Keratinocyte (primary cell): ENCODE measurements around the gene ZNF839. TPM values are rescaled to one million over a fixed set of nuclear protein-coding genes. Genes with fewer than 3 reads are reported as not detected.
A peak's percentile ranks its signal among the peaks of the same experiment; 100 is the strongest.

ENCODE experiments used
- DNase-seq: peaks from one replicate; pipeline ENCODE4 v3.0.0-alpha.2; 2011; ENCODE audit warnings: low read depth, missing footprints, low spot score
- FAIRE-seq: peaks from 2 replicates; lab custom pipeline; 2011; peaks lifted over from hg19 to GRCh38; lab: Jason Lieb, UNC
- H2AFZ ChIP-seq: 2 replicates; pipeline ENCODE4 v1.6.0; 2012; ENCODE audit warnings: low read length, control low read depth, inconsistent platforms; ENCODE audit not compliant: control insufficient read depth
- H3K27ac ChIP-seq: 2 replicates; pipeline ENCODE4 v1.5.1; 2011; ENCODE audit warnings: low read length; ENCODE audit not compliant: control insufficient read depth, insufficient read depth
- H3K27me3 ChIP-seq: 3 replicates; pipeline ENCODE4 v1.6.0; 2011; ENCODE audit warnings: low read length; ENCODE audit not compliant: control insufficient read depth, insufficient read depth; ENCODE audit errors: extremely low read depth
- H3K36me3 ChIP-seq, 2 experiments: 2 replicates in 1 of 2; 3 replicates in 1 of 2; pipeline ENCODE4 v1.5.1; 2011; ENCODE audit warnings: low read length in 2 of 2, mild to moderate bottlenecking in 1 of 2; ENCODE audit not compliant: control insufficient read depth in 2 of 2, insufficient read depth in 2 of 2; ENCODE audit errors: extremely low read depth in 1 of 2
- H3K4me1 ChIP-seq: 3 replicates; pipeline ENCODE4 v1.5.1; 2011; ENCODE audit warnings: low read length; ENCODE audit not compliant: control insufficient read depth, insufficient read depth; ENCODE audit errors: extremely low read depth
- H3K4me2 ChIP-seq: 3 replicates; pipeline ENCODE4 v1.6.0; 2011; ENCODE audit warnings: low read depth, low read length; ENCODE audit not compliant: control insufficient read depth, insufficient read depth; ENCODE audit errors: extremely low read depth
- H3K4me3 ChIP-seq, 3 experiments: fragments of 200-600 bp in 1 of 3; sonication (generic) in 1 of 3; 2 replicates in 2 of 3; 3 replicates in 1 of 3; pipeline ENCODE4 v1.5.1; 2011 to 2016; ENCODE audit warnings: low read length in 3 of 3, mild to moderate bottlenecking in 3 of 3, control low read depth in 2 of 3, inconsistent platforms in 1 of 3, low read depth in 1 of 3, mixed read lengths in 1 of 3, mixed run types in 1 of 3, moderate library complexity in 1 of 3; ENCODE audit not compliant: control insufficient read depth in 2 of 3, insufficient read depth in 2 of 3; ENCODE audit errors: extremely low read depth in 1 of 3
- H3K79me2 ChIP-seq: 2 replicates; pipeline ENCODE4 v1.6.0; 2012; ENCODE audit warnings: low read length; ENCODE audit not compliant: control insufficient read depth, insufficient read depth
- H3K9ac ChIP-seq: 3 replicates; pipeline ENCODE4 v1.6.0; 2011; ENCODE audit warnings: low read length; ENCODE audit not compliant: control insufficient read depth, insufficient read depth; ENCODE audit errors: extremely low read depth
- H3K9me1 ChIP-seq: 3 replicates; pipeline ENCODE4 v1.6.0; 2011; ENCODE audit warnings: low read length; ENCODE audit not compliant: control insufficient read depth, insufficient read depth; ENCODE audit errors: extremely low read depth
- H3K9me3 ChIP-seq: 2 replicates; pipeline ENCODE4 v1.5.1; 2012; ENCODE audit warnings: low read depth, low read length; ENCODE audit not compliant: control insufficient read depth
- H4K20me1 ChIP-seq: 3 replicates; pipeline ENCODE4 v1.6.0; 2011; ENCODE audit warnings: low read length; ENCODE audit not compliant: control insufficient read depth, insufficient read depth; ENCODE audit errors: extremely low read depth
- CTCF ChIP-seq, 3 experiments: IDR thresholded peaks in 1 of 3; conservative IDR thresholded peaks in 1 of 3; optimal IDR thresholded peaks in 1 of 3; 2 replicates in 2 of 3; 3 replicates in 1 of 3; pipeline versions ENCODE3 to v1.5.1; 2011; ENCODE audit warnings: low read length in 3 of 3, mild to moderate bottlenecking in 3 of 3, moderate library complexity in 2 of 3, control low read depth in 1 of 3, inconsistent platforms in 1 of 3; ENCODE audit not compliant: insufficient read depth in 2 of 3; ENCODE audit errors: extremely low read depth in 1 of 3
- EZH2 ChIP-seq: IDR thresholded peaks from one replicate; pipeline ENCODE4 v1.6.1; 2012; ENCODE audit warnings: inconsistent platforms, mild to moderate bottlenecking, low read length, moderate library complexity
- dilution Hi-C: fragments of 300-500 bp; cut with MboI; formaldehyde crosslinking; loops from one replicate; pipeline ENCODE4 v1.7.0; 2020; ENCODE audit warnings: low sequenced_read_pairs; ENCODE audit not compliant: extremely low pct_ligation_motif_present
- polyA plus RNA-seq, 5 experiments: library from polyadenylated mRNA; depleted of rRNA in 3 of 5; stranded (reverse) in 3 of 5; stranded (forward) in 1 of 5; unstranded in 1 of 5; fragments of >200 nt; gene quantifications; 1 replicate in 1 of 5; 2 replicates in 3 of 5; 3 replicates in 1 of 5; pipeline versions ENCODE4 v1.2.1 to v1.2.3, GENCODE V29; 2011 to 2012; ENCODE audit warnings: missing spikeins in 2 of 5, low read depth in 1 of 5, low replicate concordance in 1 of 5

ZNF839 gene
- polyA plus RNA-seq, 1 donor (not counting 4 experiments of a cell fraction or from before 2014, with no cell fraction given): 11.0 TPM

GRCh38 chr14:102320033-102320660 is 601 bp downstream of the ZNF839 start:
- Histone ChIP-seq H3K36me3 (peaks cover 2 to 4% of the 10 kb centered on the region in 2 experiments), H3K4me3 (peak overlapping the region; percentile 83 to 94 (median 88)), H2AFZ (peak overlapping the region; percentile 78), H3K79me2 (peaks cover 9% of the 10 kb centered on the region), H3K9me3 (no peaks in the 10 kb centered on the region), H3K4me2 (peak overlapping the region; percentile 96), H4K20me1 (no peaks in the 10 kb centered on the region), H3K27me3 (no peaks in the 10 kb centered on the region), H3K9ac (peak overlapping the region; percentile 88), H3K27ac (peak overlapping the region; percentile 87), H3K9me1 (no peaks in the 10 kb centered on the region), H3K4me1 (peaks cover 34% of the 10 kb centered on the region)
- no peak for FAIRE-seq
- dilution Hi-C loops: no loop called here
- DNase-seq: no peak
- TF ChIP-seq CTCF (optimal IDR thresholded peaks at IDR 0.05 in 1 of 3, IDR thresholded peaks at IDR 0.05 in 1 of 3, conservative IDR thresholded peaks at IDR 0.05 in 1 of 3; ENCODE audit: extremely low read depth in 1 of 3, insufficient read depth in 2 of 3, low read length in 3 of 3) (no peak), EZH2 (no peak)

DNA sequence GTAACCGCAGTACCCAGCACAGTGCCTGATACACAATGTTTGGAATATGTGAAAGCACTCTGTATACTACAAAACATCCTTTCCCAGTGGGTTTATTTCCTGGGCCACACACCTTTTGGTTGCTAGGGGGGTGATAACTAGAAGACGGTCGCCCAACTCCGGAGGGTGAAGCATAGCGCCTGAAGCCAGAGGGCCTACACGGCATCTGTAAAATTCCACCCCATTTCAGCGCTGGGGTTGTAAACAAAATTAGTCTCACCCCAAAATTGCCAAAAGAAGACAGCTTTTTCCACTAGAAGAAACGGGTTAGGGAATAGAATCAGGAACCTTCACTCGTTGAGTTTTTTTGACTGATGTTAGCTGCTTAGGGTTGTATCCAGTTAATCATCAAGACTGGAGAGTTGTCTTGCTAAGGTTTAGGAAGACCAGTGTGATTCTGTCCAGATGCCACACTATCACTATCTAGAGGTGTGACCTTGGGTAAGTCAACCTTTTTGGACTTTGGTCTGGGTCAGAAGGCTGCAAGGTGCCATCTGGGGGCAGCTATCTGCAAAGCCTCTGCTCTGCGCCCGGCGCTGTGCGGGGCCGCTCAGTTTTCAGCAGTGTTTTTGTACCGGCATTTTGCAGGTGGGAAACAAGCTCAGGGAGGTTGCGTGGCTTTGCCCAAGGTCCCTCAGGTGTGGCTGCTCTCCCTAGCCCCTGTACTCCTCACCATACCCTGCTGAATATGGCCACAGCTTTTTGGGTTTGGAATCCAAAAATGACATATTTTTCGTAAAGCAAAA is 1.3 kb downstream of the ZNF839 start:
- no peak for FAIRE-seq
- no peaks in the 10 kb centered on the region for H3K9me3 ChIP-seq
- H3K4me2 ChIP-seq: peak overlapping the region; percentile 96
- H3K9ac ChIP-seq: peak overlapping the region; percentile 88
- dilution Hi-C loops: no loop called here
- no peaks in the 10 kb centered on the region for H4K20me1 ChIP-seq
- H3K27ac ChIP-seq: peak overlapping the region; percentile 87
- H3K36me3 ChIP-seq: peaks cover 4 to 6% of the 10 kb centered on the region in 2 experiments
- peaks cover 9% of the 10 kb centered on the region for H3K79me2 ChIP-seq
- peaks cover 33% of the 10 kb centered on the region for H3K4me1 ChIP-seq
- TF ChIP-seq CTCF (optimal IDR thresholded peaks at IDR 0.05 in 1 of 3, IDR thresholded peaks at IDR 0.05 in 1 of 3, conservative IDR thresholded peaks at IDR 0.05 in 1 of 3; ENCODE audit: extremely low read depth in 1 of 3, insufficient read depth in 2 of 3, low read length in 3 of 3): no peak
- no peak for TF ChIP-seq EZH2
- DNase-seq: no peak
- no peaks in the 10 kb centered on the region for H3K27me3 ChIP-seq
- no peaks in the 10 kb centered on the region for H3K9me1 ChIP-seq
- peak overlapping the region; percentile 83 to 94 (median 88) for H3K4me3 ChIP-seq
- H2AFZ ChIP-seq: peak overlapping the region; percentile 78
